ENCODE data around the gene IQSEC2. TPM values are rescaled to one million over a fixed set of nuclear protein-coding genes. Genes with fewer than 3 reads are reported as not detected.

IQSEC2 gene
- total and polyA plus RNA-seq, 5 experiments from 2014 or later, result 0.08 to 0.66 (median 0.17) TPM

- peaks cover 0 to 9% (median 0%) of the 10 kb centered on the region in 3 donors for H3K36me3 Mint-ChIP-seq
- H3K27ac Mint-ChIP-seq, result peak within 1 kb of the TSS; percentile 97 to 99 (median 99)
- POLR2A ChIA-PET, result interaction anchor here (0.7 to 2.7 kb wide), 10 partner anchors 9 to 819 kb away, joined by 3 to 19 read pairs (median 4); partner anchors contain the start of genes PHF8, RIBC1, SMC1A and TSPYL2
- peaks cover 4 to 39% (median 35%) of the 10 kb centered on the region in 4 donors for H3K4me1 Mint-ChIP-seq
- no peaks in the 10 kb centered on the region for H3K27me3 Mint-ChIP-seq
- H3K9me3 Mint-ChIP-seq, result peaks cover 0 to 3% (median 0%) of the 10 kb centered on the region in 9 donors
- peak; percentile 82 to 86 for ATAC-seq
- DNase-seq, result peak; percentile 68 to 99 (median 84)
- peak within 1 kb of the TSS; percentile 92 to 99 (median 96) for H3K4me3 Mint-ChIP-seq
These were observed 56.3 kb downstream of the IQSEC2 start, which contains the start of gene KDM5C for GRCh38 chrX:53224860-53225797. Gene KDM5C, minus strand, starts transcription at chrX:53225207. Its CDS starts 318 bp downstream, at chrX:53224889.

DNA sequence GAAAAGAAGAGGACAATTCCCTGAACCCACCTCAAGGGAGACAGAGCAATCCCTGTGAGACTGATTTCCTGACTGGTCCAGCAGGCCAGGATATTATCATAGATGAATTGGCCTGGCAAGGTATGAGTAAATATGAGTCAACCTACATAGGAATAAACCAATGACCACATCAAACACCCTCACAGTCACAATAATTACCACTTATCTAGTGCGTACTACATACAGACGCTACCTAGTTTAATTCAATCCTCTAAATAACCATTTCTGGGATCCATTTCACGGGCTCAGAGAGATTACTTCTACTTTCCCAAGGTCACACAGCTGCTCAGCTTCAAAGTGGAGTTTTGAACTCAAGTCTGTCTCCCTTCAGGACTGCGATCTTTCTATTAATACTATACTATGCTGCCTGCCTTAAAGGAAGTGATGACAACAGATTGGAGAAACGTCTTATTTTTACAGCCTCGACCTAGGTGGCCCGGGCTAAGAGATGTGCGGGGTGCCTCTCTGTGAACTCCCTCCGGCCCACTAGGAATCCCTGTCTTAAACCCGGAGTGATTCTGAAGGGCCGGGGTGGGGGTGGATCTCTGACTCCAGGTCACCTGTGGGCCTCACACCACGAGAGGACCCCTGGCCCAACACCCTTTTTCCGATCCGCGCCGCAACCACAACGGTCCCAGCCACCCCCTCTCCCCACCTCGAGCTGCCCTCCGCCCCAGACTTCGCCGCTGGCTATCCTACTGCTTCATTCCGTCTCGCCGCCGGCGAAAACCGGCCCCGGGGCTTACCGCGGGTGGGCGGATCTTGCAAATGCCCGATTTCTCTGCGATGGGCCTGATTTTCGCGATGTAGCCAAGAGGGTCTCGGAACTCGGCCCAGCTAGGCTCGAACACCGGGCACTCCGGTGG, 57.2 kb downstream of the IQSEC2 start:
- Mint-ChIP-seq H3K27ac (peak overlapping the region; percentile 97 to 99 (median 99)), H3K36me3 (peaks cover 0 to 17% (median 0%) of the 10 kb centered on the region in 3 donors), H3K9me3 (peaks cover 0 to 3% (median 0%) of the 10 kb centered on the region in 9 donors), H3K27me3 (no peaks in the 10 kb centered on the region), H3K4me3 (peak overlapping the region; percentile 92 to 99 (median 96)), H3K4me1 (peaks cover 4 to 39% (median 36%) of the 10 kb centered on the region in 4 donors)
- DNase-seq (peak in 6 of 10 donors; percentile 3 to 42 (median 25)), ATAC-seq (peak; percentile 33 to 43)
- POLR2A ChIA-PET, result interaction anchor here (1.4 to 2.7 kb wide), 4 partner anchors 8 to 142 kb away, joined by 3 to 19 read pairs (median 6); partner anchors contain the start of gene TSPYL2

- Mint-ChIP-seq H3K36me3 (peaks cover 0 to 22% (median 0%) of the 10 kb centered on the region in 3 donors), H3K9me3 (peaks cover 0 to 3% (median 0%) of the 10 kb centered on the region in 9 donors), H3K4me3 (peak overlapping the region; percentile 92 to 99 (median 96)), H3K4me1 (peaks cover 4 to 39% (median 36%) of the 10 kb centered on the region in 4 donors), H3K27ac (peak overlapping the region; percentile 57 to 99 (median 98)), H3K27me3 (no peaks in the 10 kb centered on the region)
- ATAC-seq, result no peak
- no peak for DNase-seq
- POLR2A ChIA-PET, result no interaction called here
These were observed 58.2 kb downstream of the IQSEC2 start for GRCh38 chrX:53223068-53223693.

Other genes with a start within 250 kb of the IQSEC2 start
- gene GPR173, start 232.8 kb downstream of the IQSEC2 start, total RNA-seq, result under 1 TPM; 0.11 to 0.16 TPM
- under 1 TPM in 1 of 3 donors, not detected in 2; 0.49 TPM for gene GPR173, start 232.8 kb downstream of the IQSEC2 start, polyA plus RNA-seq
- 100 to 1,000 TPM; 167 to 174 TPM for gene TSPYL2, start 199.2 kb downstream of the IQSEC2 start, total RNA-seq
- 10 to 100 TPM; 12.7 to 32.2 (median 27.1) TPM for gene TSPYL2, start 199.2 kb downstream of the IQSEC2 start, polyA plus RNA-seq
- 10 to 100 TPM; 19.7 to 20.7 TPM for gene KANTR, start 187.4 kb downstream of the IQSEC2 start, total RNA-seq
- 1 to 10 TPM; 1.4 to 4.9 (median 1.6) TPM for gene KANTR, start 187.4 kb downstream of the IQSEC2 start, polyA plus RNA-seq
- 100 to 1,000 TPM; 147 to 153 TPM for gene KDM5C, start 56.4 kb downstream of the IQSEC2 start, total RNA-seq
- gene KDM5C, start 56.4 kb downstream of the IQSEC2 start, polyA plus RNA-seq, result 10 to 100 TPM; 21.0 to 26.5 (median 23.6) TPM
- gene SMC1A, start 141.1 kb upstream of the IQSEC2 start, total RNA-seq, result 10 to 100 TPM; 64.8 to 68.0 TPM
- gene SMC1A, start 141.1 kb upstream of the IQSEC2 start, polyA plus RNA-seq, result 10 to 100 TPM; 52.3 to 65.3 (median 55.4) TPM
- 1 to 10 TPM; 1.9 to 2.0 TPM for gene RIBC1, start 141.3 kb upstream of the IQSEC2 start, total RNA-seq
- under 1 TPM in 2 of 3 donors, not detected in 1; 0.42 to 0.43 TPM for gene RIBC1, start 141.3 kb upstream of the IQSEC2 start, polyA plus RNA-seq
- gene HSD17B10, start 152.8 kb upstream of the IQSEC2 start, total RNA-seq, result 10 to 100 TPM; 35.3 to 38.6 TPM
- gene HSD17B10, start 152.8 kb upstream of the IQSEC2 start, polyA plus RNA-seq, result 100 to 1,000 TPM; 144 to 152 (median 148) TPM

Data from naive thymus-derived CD8-positive, alpha-beta T cell (primary cell).